ENCODE results near the gene CALCOCO1. TPM values are rescaled to one million over a fixed set of nuclear protein-coding genes. Genes with fewer than 3 reads are reported as not detected.
"Not testable (repeated sequence)": the region's sequence is repeated elsewhere in the genome, so short reads cannot be mapped to it uniquely, and the experiment has no call there.

Gene CALCOCO1
- total and polyA plus RNA-seq, 5 donors from 2014 or later: 91.5 to 209 (median 112) TPM

DNA sequence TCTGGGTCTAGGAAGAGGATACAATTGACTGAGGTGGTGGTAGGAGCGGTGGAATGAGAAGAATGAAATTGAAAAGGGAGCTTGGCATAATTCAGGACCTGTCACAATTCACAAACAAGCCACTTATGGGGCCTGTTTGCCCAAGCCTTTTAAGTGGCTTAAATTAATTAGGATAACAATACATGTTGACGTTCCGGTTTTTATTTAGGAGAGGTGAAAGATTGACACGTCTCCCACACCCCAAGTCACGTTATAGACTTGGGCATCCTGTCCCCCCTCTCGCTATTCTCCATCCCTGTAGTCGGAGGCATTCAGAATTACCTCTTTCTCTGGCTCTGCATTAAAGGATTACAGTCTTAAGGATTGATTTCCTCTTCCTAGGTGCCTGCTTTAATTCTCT lies 954 bp upstream of the CALCOCO1 start:
- H3K9me3 Mint-ChIP-seq: no peaks in the 10 kb centered on the region
- Histone ChIP-seq H3K4me1 (ENCODE audit: control insufficient read depth, insufficient read depth, low read length, poor library complexity, severe bottlenecking) (peaks cover 25% of the 10 kb centered on the region), H3K27ac (ENCODE audit: insufficient read depth, low read length, poor library complexity, severe bottlenecking) (peak overlapping the region; percentile 75), H3K4me3 (ENCODE audit: low read depth, low read length) (peak overlapping the region; percentile 94), H3K36me3 (ENCODE audit: control insufficient read depth, insufficient read depth, low read length) (peaks cover 19% of the 10 kb centered on the region), H3K9me3 (ENCODE audit: control insufficient read depth in 2 of 2, low read length in 2 of 2) (no peaks in the 10 kb centered on the region), H3K27me3 (ENCODE audit: control insufficient read depth, insufficient read depth, low read length) (peaks cover 1% of the 10 kb centered on the region)
- no peak for ATAC-seq (ENCODE audit: low read depth in 2 of 2)
- peak overlapping the region; percentile 67 to 97 (median 95) for H3K27ac Mint-ChIP-seq
- peaks cover 16% of the 10 kb centered on the region for H3K27me3 Mint-ChIP-seq
- peaks cover 0 to 36% (median 15%) of the 10 kb centered on the region in 4 donors for H3K4me1 Mint-ChIP-seq
- no peak for DNase-seq
- peaks cover 23% of the 10 kb centered on the region for H3K36me3 Mint-ChIP-seq
- H3K4me3 Mint-ChIP-seq: peak overlapping the region; percentile 90 to 99 (median 94)

- peak overlapping the region; percentile 67 to 97 (median 95) for H3K27ac Mint-ChIP-seq
- H3K36me3 ChIP-seq (ENCODE audit: control insufficient read depth, insufficient read depth, low read length): peaks cover 32% of the 10 kb centered on the region
- H3K27ac ChIP-seq (ENCODE audit: insufficient read depth, low read length, poor library complexity, severe bottlenecking): no peak overlapping the region
- H3K4me3 Mint-ChIP-seq: peak overlapping the region; percentile 90 to 99 (median 94)
- peaks cover 25% of the 10 kb centered on the region for H3K4me1 ChIP-seq (ENCODE audit: control insufficient read depth, insufficient read depth, low read length, poor library complexity, severe bottlenecking)
- peak overlapping the region; percentile 95 for H3K4me3 ChIP-seq (ENCODE audit: low read depth, low read length)
- H3K4me1 Mint-ChIP-seq: peaks cover 0 to 38% (median 17%) of the 10 kb centered on the region in 4 donors
- DNase-seq (no peak), ATAC-seq (ENCODE audit: low read depth in 2 of 2) (no peak)
- peaks cover 32% of the 10 kb centered on the region for H3K36me3 Mint-ChIP-seq
- H3K9me3 ChIP-seq (ENCODE audit: control insufficient read depth in 2 of 2, low read length in 2 of 2): no peaks in the 10 kb centered on the region
- H3K27me3 ChIP-seq (ENCODE audit: control insufficient read depth, insufficient read depth, low read length): no peaks in the 10 kb centered on the region
- no peaks in the 10 kb centered on the region for H3K9me3 Mint-ChIP-seq
- H3K27me3 Mint-ChIP-seq: peaks cover 8% of the 10 kb centered on the region
Observed at GRCh38 chr12:53726946-53727309, 324 bp downstream of the CALCOCO1 start.

- H3K4me3 Mint-ChIP-seq: peak overlapping the region; percentile 90 to 99 (median 94)
- peak overlapping the region in 2 of 3 donors; percentile 95 to 97 for H3K27ac Mint-ChIP-seq
- Histone ChIP-seq H3K36me3 (ENCODE audit: control insufficient read depth, insufficient read depth, low read length) (peaks cover 37% of the 10 kb centered on the region), H3K4me1 (ENCODE audit: control insufficient read depth, insufficient read depth, low read length, poor library complexity, severe bottlenecking) (peaks cover 25% of the 10 kb centered on the region), H3K27me3 (ENCODE audit: control insufficient read depth, insufficient read depth, low read length) (no peaks in the 10 kb centered on the region), H3K4me3 (ENCODE audit: low read depth, low read length) (peak overlapping the region; percentile 95), H3K9me3 (ENCODE audit: control insufficient read depth in 2 of 2, low read length in 2 of 2) (no peaks in the 10 kb centered on the region), H3K27ac (ENCODE audit: insufficient read depth, low read length, poor library complexity, severe bottlenecking) (no peak overlapping the region)
- peaks cover 5% of the 10 kb centered on the region for H3K27me3 Mint-ChIP-seq
- DNase-seq (peak in 1 of 3 donors; percentile 42), ATAC-seq (ENCODE audit: low read depth in 2 of 2) (no peak)
- H3K4me1 Mint-ChIP-seq: peaks cover 0 to 39% (median 17%) of the 10 kb centered on the region in 4 donors
- H3K9me3 Mint-ChIP-seq: no peaks in the 10 kb centered on the region
- H3K36me3 Mint-ChIP-seq: peaks cover 37% of the 10 kb centered on the region
Observed at GRCh38 chr12:53726341-53726740, 911 bp downstream of the CALCOCO1 start.

DNA sequence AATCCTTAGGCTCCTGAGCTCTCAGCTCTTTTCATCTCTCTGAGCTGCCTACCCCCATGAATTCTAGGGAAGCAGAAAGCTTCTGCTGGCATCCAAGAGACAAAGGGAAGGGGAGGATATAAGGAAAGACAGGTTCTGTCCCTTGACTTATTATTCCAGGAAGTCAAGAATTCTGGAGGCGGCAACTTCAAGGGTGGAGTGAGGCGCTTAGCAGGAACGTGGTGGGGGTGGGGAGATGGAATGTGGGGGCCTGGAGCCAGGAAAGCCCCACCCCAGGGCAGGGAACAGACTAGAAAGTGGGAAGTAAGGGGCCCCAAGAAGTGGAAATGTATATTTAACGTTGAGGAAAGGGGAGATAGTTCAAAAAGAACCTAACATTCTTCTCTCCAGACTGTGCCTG lies 1.4 kb downstream of the CALCOCO1 start:
- peaks cover under 1% of the 10 kb centered on the region for H3K27me3 Mint-ChIP-seq
- peak overlapping the region; percentile 90 to 99 (median 94) for H3K4me3 Mint-ChIP-seq
- peaks cover 0 to 39% (median 17%) of the 10 kb centered on the region in 4 donors for H3K4me1 Mint-ChIP-seq
- Histone ChIP-seq H3K4me3 (ENCODE audit: low read depth, low read length) (peak overlapping the region; percentile 95), H3K36me3 (ENCODE audit: control insufficient read depth, insufficient read depth, low read length) (peaks cover 43% of the 10 kb centered on the region), H3K4me1 (ENCODE audit: control insufficient read depth, insufficient read depth, low read length, poor library complexity, severe bottlenecking) (peaks cover 25% of the 10 kb centered on the region), H3K27me3 (ENCODE audit: control insufficient read depth, insufficient read depth, low read length) (no peaks in the 10 kb centered on the region), H3K27ac (ENCODE audit: insufficient read depth, low read length, poor library complexity, severe bottlenecking) (no peak overlapping the region), H3K9me3 (ENCODE audit: control insufficient read depth in 2 of 2, low read length in 2 of 2) (no peaks in the 10 kb centered on the region)
- DNase-seq (no peak), ATAC-seq (ENCODE audit: low read depth in 2 of 2) (no peak)
- H3K27ac Mint-ChIP-seq: peak overlapping the region in 2 of 3 donors; percentile 68 to 95
- H3K9me3 Mint-ChIP-seq: no peaks in the 10 kb centered on the region
- peaks cover 42% of the 10 kb centered on the region for H3K36me3 Mint-ChIP-seq

GRCh38 chr12:53722450-53723041 lies 4.7 kb downstream of the CALCOCO1 start:
- Mint-ChIP-seq H3K27ac (peak overlapping the region in 1 of 3 donors; percentile 24), H3K36me3 (peaks cover 55% of the 10 kb centered on the region), H3K4me1 (peaks cover 0 to 31% (median 14%) of the 10 kb centered on the region in 4 donors), H3K4me3 (no peak overlapping the region), H3K27me3 (no peaks in the 10 kb centered on the region), H3K9me3 (no peaks in the 10 kb centered on the region)
- Histone ChIP-seq H3K9me3 (ENCODE audit: control insufficient read depth in 2 of 2, low read length in 2 of 2) (no peaks in the 10 kb centered on the region), H3K27ac (ENCODE audit: insufficient read depth, low read length, poor library complexity, severe bottlenecking) (no peak overlapping the region), H3K27me3 (ENCODE audit: control insufficient read depth, insufficient read depth, low read length) (no peaks in the 10 kb centered on the region), H3K4me1 (ENCODE audit: control insufficient read depth, insufficient read depth, low read length, poor library complexity, severe bottlenecking) (peaks cover 20% of the 10 kb centered on the region), H3K36me3 (ENCODE audit: control insufficient read depth, insufficient read depth, low read length) (peaks cover 70% of the 10 kb centered on the region), H3K4me3 (ENCODE audit: low read depth, low read length) (no peak overlapping the region)
- DNase-seq (no peak), ATAC-seq (ENCODE audit: low read depth in 2 of 2) (no peak)

- no peak for DNase-seq
- H3K4me3 ChIP-seq (ENCODE audit: low read depth, low read length): no peak overlapping the region
- Mint-ChIP-seq H3K27ac (peak overlapping the region in 1 of 3 donors; percentile 63), H3K27me3 (no peaks in the 10 kb centered on the region), H3K4me3 (peak overlapping the region in 1 of 4 donors; percentile 67), H3K9me3 (peaks cover 0 to 2% (median 0%) of the 10 kb centered on the region in 7 donors), H3K4me1 (peaks cover 0 to 17% (median 6%) of the 10 kb centered on the region in 4 donors), H3K36me3 (peaks cover 62% of the 10 kb centered on the region)
- H3K9me3 ChIP-seq (ENCODE audit: control insufficient read depth in 2 of 2, low read length in 2 of 2): no peaks in the 10 kb centered on the region
- H3K27ac ChIP-seq (ENCODE audit: insufficient read depth, low read length, poor library complexity, severe bottlenecking): no peak overlapping the region
- no peaks in the 10 kb centered on the region for H3K27me3 ChIP-seq (ENCODE audit: control insufficient read depth, insufficient read depth, low read length)
- peaks cover 6% of the 10 kb centered on the region for H3K4me1 ChIP-seq (ENCODE audit: control insufficient read depth, insufficient read depth, low read length, poor library complexity, severe bottlenecking)
- no peak for ATAC-seq (ENCODE audit: low read depth in 2 of 2)
- peaks cover 85% of the 10 kb centered on the region for H3K36me3 ChIP-seq (ENCODE audit: control insufficient read depth, insufficient read depth, low read length)
Observed at GRCh38 chr12:53720946-53721345, 6.3 kb downstream of the CALCOCO1 start.

GRCh38 chr12:53719649-53720048 lies 7.6 kb downstream of the CALCOCO1 start:
- Mint-ChIP-seq H3K4me1 (peaks cover 0 to 7% (median 5%) of the 10 kb centered on the region in 4 donors), H3K9me3 (peaks cover 0 to 2% (median 0%) of the 10 kb centered on the region in 7 donors), H3K4me3 (no peak overlapping the region), H3K27me3 (no peaks in the 10 kb centered on the region), H3K36me3 (peaks cover 63% of the 10 kb centered on the region), H3K27ac (no peak overlapping the region)
- ATAC-seq (ENCODE audit: low read depth in 2 of 2) (no peak), DNase-seq (no peak)
- Histone ChIP-seq H3K36me3 (ENCODE audit: control insufficient read depth, insufficient read depth, low read length) (peaks cover 94% of the 10 kb centered on the region), H3K4me1 (ENCODE audit: control insufficient read depth, insufficient read depth, low read length, poor library complexity, severe bottlenecking) (no peaks in the 10 kb centered on the region), H3K9me3 (ENCODE audit: control insufficient read depth in 2 of 2, low read length in 2 of 2) (no peaks in the 10 kb centered on the region), H3K4me3 (ENCODE audit: low read depth, low read length) (no peak overlapping the region), H3K27me3 (ENCODE audit: control insufficient read depth, insufficient read depth, low read length) (no peaks in the 10 kb centered on the region), H3K27ac (ENCODE audit: insufficient read depth, low read length, poor library complexity, severe bottlenecking) (no peak overlapping the region)

- H3K9me3 ChIP-seq (ENCODE audit: control insufficient read depth in 2 of 2, low read length in 2 of 2); H3K27me3 ChIP-seq (ENCODE audit: control insufficient read depth, insufficient read depth, low read length); H3K27ac Mint-ChIP-seq; H3K27me3 Mint-ChIP-seq; H3K4me1 ChIP-seq (ENCODE audit: control insufficient read depth, insufficient read depth, low read length, poor library complexity, severe bottlenecking); H3K27ac ChIP-seq (ENCODE audit: insufficient read depth, low read length, poor library complexity, severe bottlenecking); ATAC-seq (ENCODE audit: low read depth in 2 of 2); H3K4me3 ChIP-seq (ENCODE audit: low read depth, low read length); H3K9me3 Mint-ChIP-seq; H3K4me1 Mint-ChIP-seq; DNase-seq; H3K4me3 Mint-ChIP-seq: not testable (repeated sequence)
- H3K36me3 Mint-ChIP-seq: peaks cover 59% of the 10 kb centered on the region
- peaks cover 93% of the 10 kb centered on the region for H3K36me3 ChIP-seq (ENCODE audit: control insufficient read depth, insufficient read depth, low read length)
Observed at GRCh38 chr12:53718567-53718966, 8.7 kb downstream of the CALCOCO1 start.
